IMR-90 (cell line): ENCODE results near the gene FNDC1.

Experiments used
- BHLHE40 ChIP-seq: fragments of 150-350 bp; IDR thresholded peaks from 2 replicates; pipeline ENCODE4 v1.6.1; 2016; ENCODE audit warnings: mild to moderate bottlenecking, low read depth, low read length
- CEBPB ChIP-seq: IDR thresholded peaks from 2 replicates; pipeline ENCODE4 v1.6.1; 2012; ENCODE audit warnings: low read depth, low read length, improper control_type of control experiment
- CTCF ChIP-seq: conservative IDR thresholded peaks from 2 replicates; pipeline ENCODE4 v1.5.1; 2012; ENCODE audit warnings: mild to moderate bottlenecking, low read depth, low read length, improper control_type of control experiment
- ELK1 ChIP-seq: fragments of 150-350 bp; IDR thresholded peaks from 2 replicates; pipeline ENCODE4 v1.6.1; 2016; ENCODE audit warnings: low read depth, mild to moderate bottlenecking, low read length, moderate library complexity, borderline replicate concordance
- FOS ChIP-seq: fragments of 150-350 bp; IDR thresholded peaks from 2 replicates; pipeline ENCODE4 v1.6.1; 2016; ENCODE audit warnings: low read depth, low read length
- MAFK ChIP-seq: IDR thresholded peaks from 2 replicates; pipeline ENCODE4 v1.6.1; 2012; ENCODE audit warnings: low read depth, low read length, improper control_type of control experiment
- MAZ ChIP-seq: IDR thresholded peaks from 2 replicates; pipeline ENCODE4 v1.6.1; 2012; ENCODE audit warnings: low read depth, mild to moderate bottlenecking, low read length, improper control_type of control experiment, moderate library complexity, borderline replicate concordance
- POLR2A ChIP-seq: IDR thresholded peaks from 2 replicates; pipeline ENCODE4 v1.6.1; 2012; ENCODE audit warnings: mild to moderate bottlenecking, low read depth, low read length
- RAD21 ChIP-seq: IDR thresholded peaks from 2 replicates; pipeline ENCODE4 v1.6.1; 2012; ENCODE audit warnings: low read length, improper control_type of control experiment
- RCOR1 ChIP-seq: IDR thresholded peaks from 2 replicates; pipeline ENCODE4 v1.6.1; 2012; ENCODE audit warnings: mild to moderate bottlenecking, low read length, improper control_type of control experiment; ENCODE audit not compliant: insufficient replicate concordance
- RFX5 ChIP-seq: IDR thresholded peaks from 2 replicates; pipeline ENCODE4 v1.8.0; 2012; ENCODE audit warnings: low read depth, mild to moderate bottlenecking, low read length, moderate library complexity
- SMC3 ChIP-seq: fragments of 150-350 bp; IDR thresholded peaks from 2 replicates; pipeline ENCODE4 v1.6.1; 2016; ENCODE audit warnings: low read depth, mild to moderate bottlenecking, antibody characterized with exemption, low read length, moderate library complexity

- TF ChIP-seq CTCF: no peak
- no peak for TF ChIP-seq POLR2A
- TF ChIP-seq RAD21: no peak
- TF ChIP-seq MAFK: no peak
- no peak for TF ChIP-seq BHLHE40
- TF ChIP-seq RFX5: no peak
- no peak for TF ChIP-seq FOS
- TF ChIP-seq MAZ: no peak
- TF ChIP-seq CEBPB: no peak
- TF ChIP-seq RCOR1: no peak
- TF ChIP-seq ELK1: no peak
- no peak for TF ChIP-seq SMC3
These were observed 63.6 kb downstream of the FNDC1 start for GRCh38 chr6:159232751-159233150.
